H9 (cell line): Measurements from ENCODE around the gene DMBT1. TPM values are rescaled to one million over a fixed set of nuclear protein-coding genes. Genes with fewer than 3 reads are reported as not detected.

Source experiments
- DNase-seq: peaks from one replicate; pipeline ENCODE4 v3.0.0-alpha.2; 2017
- H2AFZ ChIP-seq: one replicate; pipeline ENCODE4 v1.6.1; 2013; ENCODE audit warnings: mild to moderate bottlenecking, low read length, control low read depth, moderate library complexity
- H2AK5ac ChIP-seq: 2 replicates; pipeline ENCODE4 v1.6.1; 2013; ENCODE audit warnings: low read length, control low read depth, mixed read lengths; ENCODE audit not compliant: insufficient read length
- H2BK120ac ChIP-seq: one replicate; pipeline ENCODE4 v1.6.1; 2013; ENCODE audit warnings: low read depth, mild to moderate bottlenecking, low read length, control low read depth, inconsistent platforms; ENCODE audit not compliant: poor library complexity, severe bottlenecking
- H2BK12ac ChIP-seq: 2 replicates; pipeline ENCODE4 v1.6.1; 2013; ENCODE audit warnings: low read length, control low read depth, mixed read lengths, low read depth; ENCODE audit not compliant: insufficient read length
- H2BK15ac ChIP-seq: 2 replicates; pipeline ENCODE4 v1.6.1; 2013; ENCODE audit warnings: low read depth, low read length, control low read depth
- H2BK20ac ChIP-seq: one replicate; pipeline ENCODE4 v1.6.1; 2013; ENCODE audit warnings: low read depth, mild to moderate bottlenecking, low read length, control low read depth, inconsistent platforms; ENCODE audit not compliant: poor library complexity, severe bottlenecking
- H2BK5ac ChIP-seq: 2 replicates; pipeline ENCODE4 v1.6.1; 2013; ENCODE audit warnings: low read length, control low read depth, mixed read lengths; ENCODE audit not compliant: insufficient read length
- H3K14ac ChIP-seq: 2 replicates; pipeline ENCODE4 v1.6.1; 2013; ENCODE audit warnings: low read length, control low read depth; ENCODE audit not compliant: insufficient read depth
- H3K18ac ChIP-seq: 2 replicates; pipeline ENCODE4 v1.6.1; 2013; ENCODE audit warnings: low read depth, mild to moderate bottlenecking, mixed read lengths, low read length, control low read depth; ENCODE audit not compliant: insufficient read length
- H3K23ac ChIP-seq: 2 replicates; pipeline ENCODE4 v1.6.1; 2013; ENCODE audit warnings: low read length, control low read depth, mixed read lengths, low read depth; ENCODE audit not compliant: insufficient read length
- H3K23me2 ChIP-seq: 2 replicates; pipeline ENCODE4 v1.6.1; 2013; ENCODE audit warnings: low read depth, mild to moderate bottlenecking, mixed read lengths, low read length, control low read depth; ENCODE audit not compliant: insufficient read length, poor library complexity, severe bottlenecking
- H3K27ac ChIP-seq: 2 replicates; pipeline ENCODE4 v1.5.1; 2013; ENCODE audit warnings: low read length, control low read depth, mixed read lengths, low read depth; ENCODE audit not compliant: insufficient read length
- H3K27me3 ChIP-seq: 2 replicates; pipeline ENCODE4 v1.6.1; 2013; ENCODE audit warnings: low read length, control low read depth, inconsistent platforms; ENCODE audit not compliant: insufficient read depth
- H3K4ac ChIP-seq: 2 replicates; pipeline ENCODE4 v1.6.1; 2013; ENCODE audit warnings: low read depth, mild to moderate bottlenecking, control low read depth, inconsistent platforms, low read length, moderate library complexity
- H3K4me1 ChIP-seq: 2 replicates; pipeline ENCODE4 v1.6.1; 2013; ENCODE audit warnings: low read length, control low read depth, inconsistent platforms; ENCODE audit not compliant: insufficient read depth
- H3K4me2 ChIP-seq: 2 replicates; pipeline ENCODE4 v1.6.1; 2013; ENCODE audit warnings: low read length, control low read depth, mixed read lengths; ENCODE audit not compliant: insufficient read length, insufficient read depth
- H3K56ac ChIP-seq: 2 replicates; pipeline ENCODE4 v1.6.1; 2013; ENCODE audit warnings: low read depth, mild to moderate bottlenecking, mixed read lengths, low read length, control low read depth; ENCODE audit not compliant: insufficient read length
- H3K79me1 ChIP-seq: 2 replicates; pipeline ENCODE4 v1.6.1; 2013; ENCODE audit warnings: low read depth, mild to moderate bottlenecking, moderate library complexity, low read length, control low read depth, inconsistent platforms; ENCODE audit not compliant: insufficient read depth, poor library complexity, severe bottlenecking
- H3K79me2 ChIP-seq: 2 replicates; pipeline ENCODE4 v1.6.1; 2013; ENCODE audit warnings: low read length, control low read depth, inconsistent platforms; ENCODE audit not compliant: insufficient read depth
- H3K9ac ChIP-seq: 2 replicates; pipeline ENCODE4 v1.6.1; 2013; ENCODE audit warnings: low read length, control low read depth, mixed read lengths; ENCODE audit not compliant: insufficient read length; ENCODE audit errors: extremely low read depth
- H3K9me3 ChIP-seq: one replicate; pipeline ENCODE4 v1.6.1; 2013; ENCODE audit warnings: low read depth, low read length, inconsistent platforms; ENCODE audit not compliant: control insufficient read depth
- H3T11ph ChIP-seq: one replicate; pipeline ENCODE4 v1.6.1; 2013; ENCODE audit warnings: mild to moderate bottlenecking, low read length, control low read depth, inconsistent platforms
- H4K20me1 ChIP-seq: one replicate; pipeline ENCODE4 v1.6.1; 2013; ENCODE audit not compliant: control insufficient read depth, insufficient read length, insufficient read depth
- H4K5ac ChIP-seq: 2 replicates; pipeline ENCODE4 v1.6.1; 2013; ENCODE audit warnings: low read depth, mild to moderate bottlenecking, mixed read lengths, low read length, control low read depth; ENCODE audit not compliant: insufficient read length
- H4K8ac ChIP-seq: replicated peaks from 2 replicates; pipeline ENCODE4 v1.6.1; 2013; ENCODE audit warnings: low read length, control low read depth, mixed read lengths, low read depth; ENCODE audit not compliant: insufficient read length
- H4K91ac ChIP-seq: 2 replicates; pipeline ENCODE4 v1.6.1; 2013; ENCODE audit warnings: low read depth, mild to moderate bottlenecking, moderate library complexity, mixed read lengths, low read length, control low read depth; ENCODE audit not compliant: insufficient read length
- H3K27ac Mint-ChIP-seq, 3 experiments: 2 replicates in 2 of 3; 3 replicates in 1 of 3; pipeline ENCODE4 v1.8.0; 2020 to 2021; ENCODE audit warnings: mixed read lengths in 3 of 3, mild to moderate bottlenecking in 1 of 3, moderate library complexity in 1 of 3
- H3K27me3 Mint-ChIP-seq: 2 replicates; pipeline ENCODE4 v1.8.0; 2021; ENCODE audit warnings: low read depth, mild to moderate bottlenecking, moderate library complexity, mixed read lengths
- H3K36me3 Mint-ChIP-seq, 3 experiments: 2 replicates in 2 of 3; 3 replicates in 1 of 3; pipeline ENCODE4 v1.8.0; 2020 to 2021; ENCODE audit warnings: low read depth in 3 of 3, mixed read lengths in 3 of 3; ENCODE audit not compliant: insufficient read depth in 1 of 3
- H3K4me1 Mint-ChIP-seq, 2 experiments: 2 replicates each; pipeline ENCODE4 v1.8.0; 2020; ENCODE audit warnings: mixed read lengths in 2 of 2
- H3K4me3 Mint-ChIP-seq, 2 experiments: 2 replicates in 1 of 2; 3 replicates in 1 of 2; pipeline ENCODE4 v1.8.0; 2020 to 2021; ENCODE audit warnings: mild to moderate bottlenecking in 2 of 2, mixed read lengths in 2 of 2, moderate library complexity in 1 of 2
- H3K9me3 Mint-ChIP-seq, 2 experiments: 2 replicates in 1 of 2; 3 replicates in 1 of 2; pipeline ENCODE4 v1.8.0; 2020; ENCODE audit warnings: mild to moderate bottlenecking in 2 of 2, mixed read lengths in 2 of 2, moderate library complexity in 1 of 2
- WGBS: extraction: QIAGEN DNeasy Blood & Tissue Kit; methylation state at CpG from one replicate; pipeline ENCODE4 v1.1.7; 2013; ENCODE audit warnings: missing lambda C conversion rate, low lambda C conversion rate, mixed read lengths; ENCODE audit not compliant: insufficient read length; ENCODE audit errors: extremely low coverage; 5-methylcytosine and 5-hydroxymethylcytosine counted together
- total RNA-seq: library from RNA; stranded (reverse); gene quantifications from 2 replicates; pipeline ENCODE4 v1.2.1, GENCODE V29; 2021
- TF ChIP-seq, protein P1 (sequence below): fragments of 200-600 bp; sonication (generic); conservative IDR thresholded peaks from 3 replicates; pipeline ENCODE4 v1.8.0; 2021; ENCODE audit warnings: antibody characterized with exemption, mild to moderate bottlenecking

DMBT1 gene
- total RNA-seq, 1 experiment from 2014 or later: 0.04 TPM

DNA sequence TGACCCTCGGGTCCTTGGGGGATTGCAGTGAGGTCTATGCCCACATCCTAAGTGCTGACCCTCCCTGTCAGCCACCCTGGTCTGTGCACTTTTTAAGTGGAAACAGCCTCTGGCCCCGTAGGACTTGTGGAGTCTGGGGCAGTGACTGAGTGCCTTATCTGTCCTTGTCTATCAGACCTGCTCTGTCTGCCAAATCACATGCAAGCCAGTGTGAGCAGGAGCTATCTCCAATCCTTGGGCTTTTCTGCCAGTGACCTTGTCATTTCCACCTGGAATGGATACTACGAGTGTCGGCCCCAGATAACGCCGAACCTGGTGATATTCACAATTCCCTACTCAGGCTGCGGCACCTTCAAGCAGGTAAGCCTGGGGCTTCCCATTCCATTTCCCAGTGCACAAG, 76.4 kb downstream of the DMBT1 start:
- no peak overlapping the region for H3K27ac ChIP-seq
- WGBS: no CpG with 5 or more reads among the region's 7 CpGs
- H3K56ac ChIP-seq: no peak overlapping the region
- no peak overlapping the region for H3K4me3 Mint-ChIP-seq
- TF ChIP-seq, protein P1, sequence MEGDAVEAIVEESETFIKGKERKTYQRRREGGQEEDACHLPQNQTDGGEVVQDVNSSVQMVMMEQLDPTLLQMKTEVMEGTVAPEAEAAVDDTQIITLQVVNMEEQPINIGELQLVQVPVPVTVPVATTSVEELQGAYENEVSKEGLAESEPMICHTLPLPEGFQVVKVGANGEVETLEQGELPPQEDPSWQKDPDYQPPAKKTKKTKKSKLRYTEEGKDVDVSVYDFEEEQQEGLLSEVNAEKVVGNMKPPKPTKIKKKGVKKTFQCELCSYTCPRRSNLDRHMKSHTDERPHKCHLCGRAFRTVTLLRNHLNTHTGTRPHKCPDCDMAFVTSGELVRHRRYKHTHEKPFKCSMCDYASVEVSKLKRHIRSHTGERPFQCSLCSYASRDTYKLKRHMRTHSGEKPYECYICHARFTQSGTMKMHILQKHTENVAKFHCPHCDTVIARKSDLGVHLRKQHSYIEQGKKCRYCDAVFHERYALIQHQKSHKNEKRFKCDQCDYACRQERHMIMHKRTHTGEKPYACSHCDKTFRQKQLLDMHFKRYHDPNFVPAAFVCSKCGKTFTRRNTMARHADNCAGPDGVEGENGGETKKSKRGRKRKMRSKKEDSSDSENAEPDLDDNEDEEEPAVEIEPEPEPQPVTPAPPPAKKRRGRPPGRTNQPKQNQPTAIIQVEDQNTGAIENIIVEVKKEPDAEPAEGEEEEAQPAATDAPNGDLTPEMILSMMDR: no peak
- no peak overlapping the region for H3K9ac ChIP-seq
- H4K5ac ChIP-seq: no peak overlapping the region
- H3K14ac ChIP-seq: no peak overlapping the region
- H3K4ac ChIP-seq: no peak overlapping the region
- no peaks in the 10 kb centered on the region for H3K27me3 ChIP-seq
- H3K9me3 ChIP-seq: no peaks in the 10 kb centered on the region
- no peak overlapping the region for H4K91ac ChIP-seq
- no peak overlapping the region for H2BK15ac ChIP-seq
- no peak overlapping the region for H2AFZ ChIP-seq
- no peak overlapping the region for H2BK12ac ChIP-seq
- H2BK120ac ChIP-seq: no peak overlapping the region
- H2BK5ac ChIP-seq: no peak overlapping the region
- no peak overlapping the region for H2BK20ac ChIP-seq
- DNase-seq: no peak
- no peak overlapping the region for H3K23ac ChIP-seq
- H3K36me3 Mint-ChIP-seq: no peaks in the 10 kb centered on the region; a peak in 1 of 7 replicates
- H3K79me1 ChIP-seq: no peaks in the 10 kb centered on the region
- no peaks in the 10 kb centered on the region for H3K79me2 ChIP-seq
- H3K18ac ChIP-seq: no peak overlapping the region
- no peak overlapping the region for H4K8ac ChIP-seq
- H3K27me3 Mint-ChIP-seq: peaks cover 2% of the 10 kb centered on the region
- H4K20me1 ChIP-seq: no peaks in the 10 kb centered on the region
- H2AK5ac ChIP-seq: no peak overlapping the region
- no peak overlapping the region for H3T11ph ChIP-seq
- no peak overlapping the region for H3K27ac Mint-ChIP-seq
- no peaks in the 10 kb centered on the region for H3K9me3 Mint-ChIP-seq
- peaks cover 0 to 8% of the 10 kb centered on the region in 2 experiments; a peak in 2 of 4 replicates for H3K4me1 Mint-ChIP-seq
- H3K4me1 ChIP-seq: no peaks in the 10 kb centered on the region
- no peak overlapping the region for H3K4me2 ChIP-seq
- H3K23me2 ChIP-seq: no peaks in the 10 kb centered on the region
